OCI-LY7 (cell line): ENCODE measurements around the gene CPA2. TPM values are rescaled to one million over a fixed set of nuclear protein-coding genes. Genes with fewer than 3 reads are reported as not detected.

Experiments used
- BruUV-seq: library from RNA; stranded (reverse); fragments of 400-500 nt; replicated peaks from 2 replicates; lab custom pipeline; 2021; lab: Mats Ljungman, UMichigan
- CTCF ChIA-PET: fragments of 300-600 bp; sonication (Branson Sonifier 250); formaldehyde crosslinking; loops from one replicate; lab custom pipeline; 2022; ENCODE audit warnings: antibody characterized with exemption; ENCODE audit not compliant: unreplicated experiment; lab: Charles Lee
- POLR2A ChIA-PET: fragments of 300-600 bp; sonication (Branson Sonifier 250); formaldehyde crosslinking; loops from one replicate; lab custom pipeline; 2022; ENCODE audit warnings: antibody characterized with exemption; lab: Charles Lee
- DNase-seq: peaks from one replicate; pipeline ENCODE4 v3.0.0-alpha.2; 2015; ENCODE audit warnings: low spot score
- H2AFZ ChIP-seq: fragments of 200-600 bp; sonication (generic), shearing (Covaris generic); 2 replicates; pipeline ENCODE4 v1.6.1; 2014; ENCODE audit warnings: mild to moderate bottlenecking, antibody characterized with exemption, low read length, moderate library complexity
- H3K27ac ChIP-seq: fragments of 200-600 bp; sonication (generic); 2 replicates; pipeline ENCODE4 v1.5.1; 2014; ENCODE audit warnings: mixed run types, low read depth, mild to moderate bottlenecking, moderate library complexity, low read length, inconsistent platforms; ENCODE audit not compliant: poor library complexity, severe bottlenecking
- H3K36me3 ChIP-seq: fragments of 200-600 bp; sonication (generic); 2 replicates; pipeline ENCODE4 v1.6.1; 2014; ENCODE audit warnings: mild to moderate bottlenecking, antibody characterized with exemption, low read length, moderate library complexity, mixed read lengths; ENCODE audit not compliant: insufficient read depth
- H3K4me1 ChIP-seq: fragments of 200-600 bp; sonication (generic); 2 replicates; pipeline ENCODE4 v1.5.1; 2014; ENCODE audit warnings: mild to moderate bottlenecking, low read length; ENCODE audit not compliant: insufficient read depth, poor library complexity, severe bottlenecking
- H3K4me2 ChIP-seq: fragments of 200-600 bp; sonication (generic); 2 replicates; pipeline ENCODE4 v1.6.1; 2014; ENCODE audit warnings: mild to moderate bottlenecking, low read length
- H3K4me3 ChIP-seq: fragments of 200-600 bp; sonication (generic); 2 replicates; pipeline ENCODE4 v1.5.1; 2014; ENCODE audit warnings: mild to moderate bottlenecking, low read depth, low read length; ENCODE audit not compliant: poor library complexity, severe bottlenecking
- H3K79me2 ChIP-seq: fragments of 200-600 bp; sonication (generic); 2 replicates; pipeline ENCODE4 v1.6.1; 2016; ENCODE audit warnings: low read depth, mild to moderate bottlenecking, low read length, moderate library complexity, mixed read lengths; ENCODE audit not compliant: insufficient read depth
- H3K9me2 ChIP-seq: fragments of 200-600 bp; sonication (generic); 2 replicates; pipeline ENCODE4 v1.6.1; 2016; ENCODE audit warnings: mild to moderate bottlenecking, low read length, mixed read lengths; ENCODE audit not compliant: insufficient read depth
- H3K9me3 ChIP-seq: fragments of 200-600 bp; sonication (generic); 2 replicates; pipeline ENCODE4 v1.6.1; 2014; ENCODE audit warnings: mild to moderate bottlenecking, mixed run types, low read length, mixed read lengths
- H4K20me1 ChIP-seq: fragments of 200-600 bp; sonication (generic); 2 replicates; pipeline ENCODE4 v1.6.1; 2014; ENCODE audit warnings: mild to moderate bottlenecking, antibody characterized with exemption, low read length, moderate library complexity, mixed read lengths; ENCODE audit not compliant: insufficient read depth
- EZH2phosphoT487 ChIP-seq: fragments of 200-600 bp; sonication (generic); IDR thresholded peaks from 2 replicates; pipeline ENCODE4 v1.6.1; 2018; ENCODE audit warnings: low read depth, borderline replicate concordance, mild to moderate bottlenecking, mixed run types, antibody characterized with exemption, low read length, moderate library complexity, mixed read lengths
- intact Hi-C: fragments of 100-400 bp; cut with micrococcal nuclease; formaldehyde crosslinking; loops from one replicate; pipeline ENCODE4 v1.10.0; 2022; ENCODE audit not compliant: unreplicated experiment
- total RNA-seq, 2 experiments: library from RNA; depleted of rRNA in 1 of 2; stranded (reverse); fragments of >200 nt in 1 of 2; shearing (Covaris generic) in 1 of 2; gene quantifications; 2 replicates each; pipeline ENCODE4 v1.2.3, GENCODE V29; 2014 to 2022
- TF ChIP-seq, protein P1 (sequence below): fragments of 200-600 bp; sonication (generic); conservative IDR thresholded peaks from 2 replicates; pipeline ENCODE4 v1.5.1; 2014; ENCODE audit warnings: mild to moderate bottlenecking, antibody characterized with exemption, low read length, moderate library complexity, mixed read lengths

Gene CPA2
- total RNA-seq, 2 experiments from 2014 or later: not detected

GRCh38 chr7:130322615-130323014, 56.0 kb downstream of the CPA2 start:
- Histone ChIP-seq H3K4me1 (no peaks in the 10 kb centered on the region), H3K4me2 (no peak overlapping the region), H3K9me3 (no peaks in the 10 kb centered on the region), H4K20me1 (no peaks in the 10 kb centered on the region), H3K27ac (no peak overlapping the region), H3K9me2 (no peaks in the 10 kb centered on the region), H2AFZ (no peak overlapping the region), H3K79me2 (no peaks in the 10 kb centered on the region), H3K36me3 (no peaks in the 10 kb centered on the region), H3K4me3 (no peak overlapping the region)
- ChIA-PET POLR2A (no interaction called here), CTCF (no interaction called here)
- no peak for TF ChIP-seq EZH2phosphoT487
- TF ChIP-seq, protein P1, sequence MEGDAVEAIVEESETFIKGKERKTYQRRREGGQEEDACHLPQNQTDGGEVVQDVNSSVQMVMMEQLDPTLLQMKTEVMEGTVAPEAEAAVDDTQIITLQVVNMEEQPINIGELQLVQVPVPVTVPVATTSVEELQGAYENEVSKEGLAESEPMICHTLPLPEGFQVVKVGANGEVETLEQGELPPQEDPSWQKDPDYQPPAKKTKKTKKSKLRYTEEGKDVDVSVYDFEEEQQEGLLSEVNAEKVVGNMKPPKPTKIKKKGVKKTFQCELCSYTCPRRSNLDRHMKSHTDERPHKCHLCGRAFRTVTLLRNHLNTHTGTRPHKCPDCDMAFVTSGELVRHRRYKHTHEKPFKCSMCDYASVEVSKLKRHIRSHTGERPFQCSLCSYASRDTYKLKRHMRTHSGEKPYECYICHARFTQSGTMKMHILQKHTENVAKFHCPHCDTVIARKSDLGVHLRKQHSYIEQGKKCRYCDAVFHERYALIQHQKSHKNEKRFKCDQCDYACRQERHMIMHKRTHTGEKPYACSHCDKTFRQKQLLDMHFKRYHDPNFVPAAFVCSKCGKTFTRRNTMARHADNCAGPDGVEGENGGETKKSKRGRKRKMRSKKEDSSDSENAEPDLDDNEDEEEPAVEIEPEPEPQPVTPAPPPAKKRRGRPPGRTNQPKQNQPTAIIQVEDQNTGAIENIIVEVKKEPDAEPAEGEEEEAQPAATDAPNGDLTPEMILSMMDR: no peak
- intact Hi-C loops: no loop called here
- no TSS peak for BruUV-seq
- no peak for DNase-seq

- CTCF ChIA-PET: no interaction called here
- Histone ChIP-seq H3K9me3 (no peaks in the 10 kb centered on the region), H3K4me3 (no peak overlapping the region), H3K36me3 (no peaks in the 10 kb centered on the region), H3K9me2 (no peaks in the 10 kb centered on the region), H3K27ac (no peak overlapping the region), H3K4me2 (no peak overlapping the region), H3K4me1 (no peaks in the 10 kb centered on the region), H2AFZ (no peak overlapping the region), H4K20me1 (no peaks in the 10 kb centered on the region), H3K79me2 (no peaks in the 10 kb centered on the region)
- no TSS peak for BruUV-seq
- TF ChIP-seq EZH2phosphoT487: no peak
- TF ChIP-seq, protein P1: no peak
- DNase-seq: no peak
- POLR2A ChIA-PET: no interaction called here
- intact Hi-C loops: no loop called here
These were observed 57.8 kb downstream of the CPA2 start for GRCh38 chr7:130324306-130324943.

DNA sequence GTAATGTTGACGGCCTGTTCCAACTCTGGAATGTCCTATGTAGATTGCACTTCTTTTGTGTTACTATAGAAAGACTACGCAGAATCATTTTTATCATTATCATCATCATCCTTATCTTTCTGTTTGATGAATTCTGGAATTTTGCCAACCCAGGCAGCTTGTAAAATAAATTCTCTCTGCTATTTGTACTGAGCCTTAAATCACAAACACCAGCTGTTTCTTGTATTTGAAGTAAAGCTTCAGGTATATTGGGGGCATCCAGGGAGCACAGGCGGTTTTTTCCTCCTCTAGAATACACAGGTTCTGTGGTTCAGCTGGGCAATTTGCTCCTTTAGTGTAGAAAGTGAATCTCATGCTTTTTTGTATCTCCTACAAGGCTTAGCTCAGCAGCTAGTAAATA, 63.0 kb downstream of the CPA2 start:
- H3K4me2 ChIP-seq: no peak overlapping the region
- H2AFZ ChIP-seq: no peak overlapping the region
- H3K9me3 ChIP-seq: no peaks in the 10 kb centered on the region
- H3K36me3 ChIP-seq: no peaks in the 10 kb centered on the region
- intact Hi-C loops: no loop called here
- TF ChIP-seq, protein P1: no peak
- H3K4me3 ChIP-seq: no peak overlapping the region
- H4K20me1 ChIP-seq: no peaks in the 10 kb centered on the region
- H3K79me2 ChIP-seq: no peaks in the 10 kb centered on the region
- BruUV-seq: no TSS peak
- POLR2A ChIA-PET: interaction anchor here (0.6 to 1.1 kb wide), 2 partner anchors 12 to 362 kb away, joined by 3 read pairs; no protein-coding TSS in a partner anchor
- H3K27ac ChIP-seq: no peak overlapping the region
- H3K4me1 ChIP-seq: no peaks in the 10 kb centered on the region
- H3K9me2 ChIP-seq: no peaks in the 10 kb centered on the region
- DNase-seq: no peak
- CTCF ChIA-PET: no interaction called here
